HepG2 (cell line): ENCODE data around the gene PPM1G. TPM values are rescaled to one million over a fixed set of nuclear protein-coding genes. Genes with fewer than 3 reads are reported as not detected.
A peak's percentile ranks its signal among the peaks of the same experiment; 100 is the strongest.

Source experiments
- CENPX ChIP-seq: sonication (generic); formaldehyde crosslinking; IDR thresholded peaks from 2 replicates; pipeline ENCODE4 v1.9.0; 2021; ENCODE audit warnings: mild to moderate bottlenecking, missing genetic modification reagents, moderate library complexity
- EZH2 ChIP-seq: conservative IDR thresholded peaks from 2 replicates; pipeline ENCODE4 v1.6.1; 2012; ENCODE audit warnings: mild to moderate bottlenecking, low read depth, low read length, moderate library complexity
- HDAC2 ChIP-seq: sonication (generic); formaldehyde crosslinking; IDR thresholded peaks from 2 replicates; pipeline ENCODE4 v1.4.0; 2020; ENCODE audit warnings: missing genetic modification reagents
- JDP2 ChIP-seq: sonication (generic); formaldehyde crosslinking; IDR thresholded peaks from 2 replicates; pipeline ENCODE4 v1.8.1; 2022; ENCODE audit warnings: missing genetic modification reagents, borderline replicate concordance
- KDM4B ChIP-seq: sonication (generic); formaldehyde crosslinking; IDR thresholded peaks from 2 replicates; pipeline ENCODE4 v1.4.0; 2020; ENCODE audit warnings: missing genetic modification reagents
- KLF13 ChIP-seq: sonication (generic); formaldehyde crosslinking; IDR thresholded peaks from 2 replicates; pipeline ENCODE4 v1.4.0; 2020; ENCODE audit warnings: mild to moderate bottlenecking, missing genetic modification reagents
- KMT2B ChIP-seq: IDR thresholded peaks from 2 replicates; pipeline ENCODE4 v1.6.1; 2016; ENCODE audit warnings: missing genetic modification reagents, missing compliant biosample characterization
- MEIS1 ChIP-seq: sonication (generic); formaldehyde crosslinking; IDR thresholded peaks from 2 replicates; pipeline ENCODE4 v1.9.0; 2021; ENCODE audit warnings: mild to moderate bottlenecking, missing genetic modification reagents, moderate library complexity, borderline replicate concordance
- MTA1 ChIP-seq: sonication (generic); formaldehyde crosslinking; IDR thresholded peaks from 2 replicates; pipeline ENCODE4 v1.4.0; 2020; ENCODE audit warnings: missing genetic modification reagents, mild to moderate bottlenecking, borderline replicate concordance
- NFRKB ChIP-seq: fragments of 450-650 bp; IDR thresholded peaks from 2 replicates; pipeline ENCODE4 v1.6.1; 2017
- RARA ChIP-seq: IDR thresholded peaks from 2 replicates; pipeline ENCODE4 v1.6.1; 2016; ENCODE audit warnings: missing genetic modification reagents, missing compliant biosample characterization
- SIN3B ChIP-seq: fragments of 150-350 bp; IDR thresholded peaks from 2 replicates; pipeline ENCODE4 v1.6.1; 2014; ENCODE audit warnings: low read length
- SMAD1 ChIP-seq: sonication (generic); formaldehyde crosslinking; IDR thresholded peaks from 2 replicates; pipeline ENCODE4 v1.4.0; 2020; ENCODE audit warnings: missing genetic modification reagents, low read depth, mild to moderate bottlenecking, borderline replicate concordance
- TBX2 ChIP-seq: sonication (generic); formaldehyde crosslinking; IDR thresholded peaks from 2 replicates; pipeline ENCODE4 v1.5.0; 2020; ENCODE audit warnings: missing genetic modification reagents, mild to moderate bottlenecking, borderline replicate concordance
- ZNF143 ChIP-seq: sonication (generic); formaldehyde crosslinking; IDR thresholded peaks from 2 replicates; pipeline ENCODE4 v1.4.0; 2020; ENCODE audit warnings: missing genetic modification reagents
- ZNF180 ChIP-seq: sonication (generic); formaldehyde crosslinking; IDR thresholded peaks from 2 replicates; pipeline ENCODE4 v1.4.0; 2020; ENCODE audit warnings: low read depth, missing genetic modification reagents, borderline replicate concordance
- ZNF530 ChIP-seq: sonication (generic); formaldehyde crosslinking; IDR thresholded peaks from 2 replicates; pipeline ENCODE4 v1.5.0; 2020; ENCODE audit warnings: low read depth, mild to moderate bottlenecking, missing genetic modification reagents
- ZNF564 ChIP-seq: sonication (generic); formaldehyde crosslinking; IDR thresholded peaks from 2 replicates; pipeline ENCODE4 v1.8.1; 2023; ENCODE audit warnings: mild to moderate bottlenecking, missing genetic modification reagents
- ZNF570 ChIP-seq: sonication (generic); formaldehyde crosslinking; IDR thresholded peaks from 2 replicates; pipeline ENCODE4 v1.4.0; 2020; ENCODE audit warnings: mild to moderate bottlenecking, missing genetic modification reagents, borderline replicate concordance
- polyA plus RNA-seq, 8 experiments: library from polyadenylated mRNA; depleted of rRNA in 3 of 8; stranded (reverse) in 7 of 8; unstranded in 1 of 8; fragments of >200 nt; fragmentation: Illumina TruSeq in 4 of 8; extraction: Trizol in 4 of 8; gene quantifications; 2 replicates each; pipeline versions ENCODE4 v1.2.1 to v1.2.3, GENCODE V29; 2011 to 2016; ENCODE audit warnings: low read depth in 4 of 8, missing spikeins in 1 of 8, mixed read lengths in 1 of 8; ENCODE audit not compliant: insufficient read depth in 1 of 8
- total RNA-seq, 5 experiments: library from RNA; depleted of rRNA; stranded (reverse); fragments of >200 nt; fragmentation: Illumina TruSeq; extraction: Trizol; gene quantifications; 2 replicates each; pipeline ENCODE4 v1.2.3, GENCODE V29; 2016; ENCODE audit warnings: low read depth in 1 of 5
- TF ChIP-seq, protein P1 (sequence below): sonication (generic); formaldehyde crosslinking; IDR thresholded peaks from 2 replicates; pipeline ENCODE4 v1.5.1; 2020; ENCODE audit warnings: mild to moderate bottlenecking, missing genetic modification reagents
- TF ChIP-seq, protein P2 (sequence below): IDR thresholded peaks from 2 replicates; pipeline ENCODE4 v1.6.1; 2016; ENCODE audit warnings: missing compliant biosample characterization, missing genetic modification reagents, borderline replicate concordance
- TF ChIP-seq, protein P3 (sequence below): sonication (generic); formaldehyde crosslinking; IDR thresholded peaks from 2 replicates; pipeline ENCODE4 v1.4.0; 2020; ENCODE audit warnings: missing genetic modification reagents
- TF ChIP-seq, protein P4 (sequence below): sonication (generic); formaldehyde crosslinking; IDR thresholded peaks from 2 replicates; pipeline ENCODE4 v1.4.0; 2020; ENCODE audit warnings: mild to moderate bottlenecking, low read depth, missing genetic modification reagents

Gene PPM1G
- total and polyA plus RNA-seq, 2 of the 13 experiments (the other 11 are each of a cell fraction or from before 2014, with no cell fraction given), result 58.2 to 213 TPM

- TF ChIP-seq, protein P1, sequence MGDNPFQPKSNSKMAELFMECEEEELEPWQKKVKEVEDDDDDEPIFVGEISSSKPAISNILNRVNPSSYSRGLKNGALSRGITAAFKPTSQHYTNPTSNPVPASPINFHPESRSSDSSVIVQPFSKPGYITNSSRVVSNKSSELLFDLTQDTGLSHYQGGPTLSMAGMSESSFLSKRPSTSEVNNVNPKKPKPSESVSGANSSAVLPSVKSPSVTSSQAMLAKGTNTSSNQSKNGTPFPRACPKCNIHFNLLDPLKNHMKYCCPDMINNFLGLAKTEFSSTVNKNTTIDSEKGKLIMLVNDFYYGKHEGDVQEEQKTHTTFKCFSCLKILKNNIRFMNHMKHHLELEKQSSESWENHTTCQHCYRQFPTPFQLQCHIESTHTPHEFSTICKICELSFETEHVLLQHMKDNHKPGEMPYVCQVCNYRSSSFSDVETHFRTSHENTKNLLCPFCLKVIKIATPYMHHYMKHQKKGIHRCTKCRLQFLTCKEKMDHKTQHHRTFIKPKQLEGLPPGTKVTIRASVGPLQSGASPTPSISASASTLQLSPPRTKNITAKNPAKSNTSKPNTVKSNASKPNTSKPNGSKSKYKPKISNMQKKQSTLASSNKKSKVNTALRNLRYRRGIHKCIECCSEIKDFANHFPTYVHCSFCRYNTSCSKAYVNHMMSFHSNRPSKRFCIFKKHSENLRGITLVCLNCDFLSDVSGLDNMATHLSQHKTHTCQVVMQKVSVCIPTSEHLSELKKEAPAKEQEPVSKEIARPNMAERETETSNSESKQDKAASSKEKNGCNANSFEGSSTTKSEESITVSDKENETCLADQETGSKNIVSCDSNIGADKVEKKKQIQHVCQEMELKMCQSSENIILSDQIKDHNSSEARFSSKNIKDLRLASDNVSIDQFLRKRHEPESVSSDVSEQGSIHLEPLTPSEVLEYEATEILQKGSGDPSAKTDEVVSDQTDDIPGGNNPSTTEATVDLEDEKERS (CRISPR knock-in tag), result peak; percentile 89
- TF ChIP-seq KLF13 (CRISPR knock-in tag) (peak; percentile 38; the same call in 1 of the 2 replicates), CENPX (CRISPR knock-in tag) (no peak), SIN3B (peak; percentile 75; the same call in 1 of the 2 replicates), ZNF564 (peak; percentile 84), ZNF570 (no peak; the same call in 1 of the 2 replicates), KDM4B (peak; percentile 21; the same call in 1 of the 2 replicates), EZH2 (no peak), HDAC2 (CRISPR knock-in tag) (peak; percentile 84), MTA1 (peak; percentile 97), NFRKB (peak; percentile 61), ZNF180 (CRISPR knock-in tag) (no peak; the same call in 1 of the 2 replicates), RARA (CRISPR knock-in tag) (peak; percentile 28), SMAD1 (CRISPR knock-in tag) (peak; percentile 96), MEIS1 (CRISPR knock-in tag) (peak; percentile 97; the same call in 1 of the 2 replicates), ZNF143 (CRISPR knock-in tag) (peak; percentile 100), KMT2B (CRISPR knock-in tag) (peak; percentile 92), JDP2 (CRISPR knock-in tag) (peak; percentile 53; the same call in 1 of the 2 replicates), ZNF530 (CRISPR knock-in tag) (no peak), TBX2 (peak; percentile 96)
- TF ChIP-seq, protein P2, sequence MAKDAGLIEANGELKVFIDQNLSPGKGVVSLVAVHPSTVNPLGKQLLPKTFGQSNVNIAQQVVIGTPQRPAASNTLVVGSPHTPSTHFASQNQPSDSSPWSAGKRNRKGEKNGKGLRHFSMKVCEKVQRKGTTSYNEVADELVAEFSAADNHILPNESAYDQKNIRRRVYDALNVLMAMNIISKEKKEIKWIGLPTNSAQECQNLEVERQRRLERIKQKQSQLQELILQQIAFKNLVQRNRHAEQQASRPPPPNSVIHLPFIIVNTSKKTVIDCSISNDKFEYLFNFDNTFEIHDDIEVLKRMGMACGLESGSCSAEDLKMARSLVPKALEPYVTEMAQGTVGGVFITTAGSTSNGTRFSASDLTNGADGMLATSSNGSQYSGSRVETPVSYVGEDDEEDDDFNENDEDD (CRISPR knock-in tag), result peak; percentile 69; the same call in 1 of the 2 replicates
- TF ChIP-seq, protein P3, sequence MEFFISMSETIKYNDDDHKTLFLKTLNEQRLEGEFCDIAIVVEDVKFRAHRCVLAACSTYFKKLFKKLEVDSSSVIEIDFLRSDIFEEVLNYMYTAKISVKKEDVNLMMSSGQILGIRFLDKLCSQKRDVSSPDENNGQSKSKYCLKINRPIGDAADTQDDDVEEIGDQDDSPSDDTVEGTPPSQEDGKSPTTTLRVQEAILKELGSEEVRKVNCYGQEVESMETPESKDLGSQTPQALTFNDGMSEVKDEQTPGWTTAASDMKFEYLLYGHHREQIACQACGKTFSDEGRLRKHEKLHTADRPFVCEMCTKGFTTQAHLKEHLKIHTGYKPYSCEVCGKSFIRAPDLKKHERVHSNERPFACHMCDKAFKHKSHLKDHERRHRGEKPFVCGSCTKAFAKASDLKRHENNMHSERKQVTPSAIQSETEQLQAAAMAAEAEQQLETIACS (CRISPR knock-in tag), result peak; percentile 69
- TF ChIP-seq, protein P4, sequence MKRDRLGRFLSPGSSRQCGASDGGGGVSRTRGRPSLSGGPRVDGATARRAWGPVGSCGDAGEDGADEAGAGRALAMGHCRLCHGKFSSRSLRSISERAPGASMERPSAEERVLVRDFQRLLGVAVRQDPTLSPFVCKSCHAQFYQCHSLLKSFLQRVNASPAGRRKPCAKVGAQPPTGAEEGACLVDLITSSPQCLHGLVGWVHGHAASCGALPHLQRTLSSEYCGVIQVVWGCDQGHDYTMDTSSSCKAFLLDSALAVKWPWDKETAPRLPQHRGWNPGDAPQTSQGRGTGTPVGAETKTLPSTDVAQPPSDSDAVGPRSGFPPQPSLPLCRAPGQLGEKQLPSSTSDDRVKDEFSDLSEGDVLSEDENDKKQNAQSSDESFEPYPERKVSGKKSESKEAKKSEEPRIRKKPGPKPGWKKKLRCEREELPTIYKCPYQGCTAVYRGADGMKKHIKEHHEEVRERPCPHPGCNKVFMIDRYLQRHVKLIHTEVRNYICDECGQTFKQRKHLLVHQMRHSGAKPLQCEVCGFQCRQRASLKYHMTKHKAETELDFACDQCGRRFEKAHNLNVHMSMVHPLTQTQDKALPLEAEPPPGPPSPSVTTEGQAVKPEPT (CRISPR knock-in tag), result peak; percentile 53
Measured at GRCh38 chr2:27370026-27370815, 39.2 kb downstream of the PPM1G start, which contains the start of the genes EIF2B4 and SNX17 (continued).
